Neural cell (in vitro differentiated cells): Measurements from ENCODE around the gene PIP. TPM values are rescaled to one million over a fixed set of nuclear protein-coding genes. Genes with fewer than 3 reads are reported as not detected.
"Not testable (repeated sequence)": the region's sequence is repeated elsewhere in the genome, so short reads cannot be mapped to it uniquely, and the experiment has no call there.

Experiments
- H2AFZ ChIP-seq: fragments of 200-600, 300-800 bp; sonication (generic), shearing (Covaris generic); 2 replicates; pipeline ENCODE4 v1.6.0; 2014; ENCODE audit warnings: low read depth, mild to moderate bottlenecking, antibody characterized with exemption, low read length, moderate library complexity
- H3F3A ChIP-seq: fragments of 200-600 bp; shearing (Covaris generic); 2 replicates; pipeline ENCODE4 v1.6.1; 2016; ENCODE audit warnings: mild to moderate bottlenecking, moderate library complexity, mixed read lengths, antibody characterized with exemption, low read length; ENCODE audit not compliant: insufficient read depth, poor library complexity, severe bottlenecking
- H3K27ac ChIP-seq: fragments of 200-600, 300-800 bp; sonication (generic), shearing (Covaris generic); 2 replicates; pipeline ENCODE4 v1.5.1; 2014; ENCODE audit warnings: mild to moderate bottlenecking, low read length, moderate library complexity
- H3K27me3 ChIP-seq: fragments of 300-800, 200-600 bp; sonication (generic), shearing (Covaris generic); 2 replicates; pipeline ENCODE4 v1.6.0; 2014; ENCODE audit warnings: mild to moderate bottlenecking, low read depth, low read length, moderate library complexity; ENCODE audit not compliant: insufficient read depth
- H3K36me3 ChIP-seq: fragments of 300-800, 200-600 bp; sonication (generic), shearing (Covaris generic); 2 replicates; pipeline ENCODE4 v1.5.1; 2014; ENCODE audit warnings: mild to moderate bottlenecking, antibody characterized with exemption, low read length, moderate library complexity; ENCODE audit not compliant: insufficient read depth
- H3K4me2 ChIP-seq: fragments of 300-800, 200-600 bp; sonication (generic), shearing (Covaris generic); 2 replicates; pipeline ENCODE4 v1.6.0; 2014; ENCODE audit warnings: mild to moderate bottlenecking, low read length
- H3K4me3 ChIP-seq: fragments of 300-800, 200-600 bp; sonication (generic), shearing (Covaris generic); 2 replicates; pipeline ENCODE4 v1.5.1; 2014; ENCODE audit warnings: mild to moderate bottlenecking, low read length, moderate library complexity
- H3K79me2 ChIP-seq: fragments of 200-600 bp; shearing (Covaris generic); replicated peaks from 2 replicates; pipeline ENCODE4 v1.6.0; 2014; ENCODE audit warnings: mild to moderate bottlenecking, low read length, moderate library complexity; ENCODE audit not compliant: insufficient read depth
- H3K9ac ChIP-seq: fragments of 300-800, 200-600 bp; sonication (generic), shearing (Covaris generic); 2 replicates; pipeline ENCODE4 v1.6.1; 2016; ENCODE audit warnings: mild to moderate bottlenecking, low read length, mixed read lengths
- H3K9me2 ChIP-seq: fragments of 200-600 bp; shearing (Covaris generic); 2 replicates; pipeline ENCODE4 v1.6.1; 2016; ENCODE audit warnings: mild to moderate bottlenecking, low read length, mixed read lengths; ENCODE audit not compliant: insufficient read depth
- H3K9me3 ChIP-seq: fragments of 200-600, 300-800 bp; sonication (generic), shearing (Covaris generic); 2 replicates; pipeline ENCODE4 v1.6.1; 2016; ENCODE audit warnings: mild to moderate bottlenecking, mixed run types, low read length, moderate library complexity, mixed read lengths
- H4K20me1 ChIP-seq: fragments of 200-600 bp; shearing (Covaris generic); 2 replicates; pipeline ENCODE4 v1.6.1; 2016; ENCODE audit warnings: mild to moderate bottlenecking, mixed run types; ENCODE audit not compliant: insufficient read depth
- EP300 ChIP-seq: fragments of 450-650 bp; conservative IDR thresholded peaks from 2 replicates; pipeline ENCODE4 v1.6.1; 2014; ENCODE audit warnings: antibody characterized with exemption, mild to moderate bottlenecking, moderate library complexity; ENCODE audit not compliant: poor library complexity, severe bottlenecking
- EZH2 ChIP-seq: fragments of 200-600, 300-800 bp; shearing (Covaris generic), sonication (generic); IDR thresholded peaks from 2 replicates; pipeline ENCODE4 v1.6.1; 2014; ENCODE audit warnings: antibody characterized with exemption, low read length, borderline replicate concordance, mild to moderate bottlenecking; ENCODE audit not compliant: insufficient read depth, poor library complexity, severe bottlenecking
- MXI1 ChIP-seq: fragments of 450-650 bp; conservative IDR thresholded peaks from 2 replicates; pipeline ENCODE4 v1.6.1; 2014; ENCODE audit warnings: antibody characterized with exemption, mild to moderate bottlenecking; ENCODE audit not compliant: poor library complexity, severe bottlenecking
- POLR2AphosphoS5 ChIP-seq: IDR thresholded peaks from 2 replicates; pipeline ENCODE4 v1.6.1; 2012
- RAD21 ChIP-seq: fragments of 450-650 bp; conservative IDR thresholded peaks from 2 replicates; pipeline ENCODE4 v1.6.1; 2014; ENCODE audit warnings: antibody characterized with exemption, mild to moderate bottlenecking, moderate library complexity
- SMC3 ChIP-seq: fragments of 450-650 bp; conservative IDR thresholded peaks from 2 replicates; pipeline ENCODE4 v1.6.1; 2014; ENCODE audit warnings: antibody characterized with exemption, mild to moderate bottlenecking, moderate library complexity; ENCODE audit not compliant: poor library complexity
- TAF1 ChIP-seq: IDR thresholded peaks from 2 replicates; pipeline ENCODE4 v1.6.1; 2012; ENCODE audit warnings: low read depth
- polyA plus RNA-seq: library from polyadenylated mRNA; depleted of rRNA; stranded (reverse); fragments of >200 nt; gene quantifications from 2 replicates; pipeline ENCODE4 v1.2.3, GENCODE V29; 2014
- TF ChIP-seq, protein P1 (sequence below): fragments of 450-650 bp; IDR thresholded peaks from 2 replicates; pipeline ENCODE4 v1.5.1; 2014; ENCODE audit warnings: antibody characterized with exemption, mild to moderate bottlenecking, moderate library complexity; ENCODE audit not compliant: poor library complexity, severe bottlenecking
- TF ChIP-seq, protein P2 (sequence below): IDR thresholded peaks from 2 replicates; pipeline ENCODE4 v1.6.1; 2012; ENCODE audit warnings: borderline replicate concordance

The PIP gene
- polyA plus RNA-seq, 1 donor from 2014 or later: not detected

- Histone ChIP-seq H3K9me2 (no peaks in the 10 kb centered on the region), H3K9ac (no peak overlapping the region), H3K4me3 (no peak overlapping the region), H2AFZ (no peak overlapping the region), H3K27ac (no peak overlapping the region), H4K20me1 (no peaks in the 10 kb centered on the region), H3K79me2 (no peaks in the 10 kb centered on the region), H3K36me3 (no peaks in the 10 kb centered on the region), H3K4me2 (no peak overlapping the region), H3K27me3 (no peaks in the 10 kb centered on the region), H3K9me3 (no peaks in the 10 kb centered on the region), H3F3A (no peaks in the 10 kb centered on the region)
- no peak for TF ChIP-seq RAD21
- TF ChIP-seq, protein P1, sequence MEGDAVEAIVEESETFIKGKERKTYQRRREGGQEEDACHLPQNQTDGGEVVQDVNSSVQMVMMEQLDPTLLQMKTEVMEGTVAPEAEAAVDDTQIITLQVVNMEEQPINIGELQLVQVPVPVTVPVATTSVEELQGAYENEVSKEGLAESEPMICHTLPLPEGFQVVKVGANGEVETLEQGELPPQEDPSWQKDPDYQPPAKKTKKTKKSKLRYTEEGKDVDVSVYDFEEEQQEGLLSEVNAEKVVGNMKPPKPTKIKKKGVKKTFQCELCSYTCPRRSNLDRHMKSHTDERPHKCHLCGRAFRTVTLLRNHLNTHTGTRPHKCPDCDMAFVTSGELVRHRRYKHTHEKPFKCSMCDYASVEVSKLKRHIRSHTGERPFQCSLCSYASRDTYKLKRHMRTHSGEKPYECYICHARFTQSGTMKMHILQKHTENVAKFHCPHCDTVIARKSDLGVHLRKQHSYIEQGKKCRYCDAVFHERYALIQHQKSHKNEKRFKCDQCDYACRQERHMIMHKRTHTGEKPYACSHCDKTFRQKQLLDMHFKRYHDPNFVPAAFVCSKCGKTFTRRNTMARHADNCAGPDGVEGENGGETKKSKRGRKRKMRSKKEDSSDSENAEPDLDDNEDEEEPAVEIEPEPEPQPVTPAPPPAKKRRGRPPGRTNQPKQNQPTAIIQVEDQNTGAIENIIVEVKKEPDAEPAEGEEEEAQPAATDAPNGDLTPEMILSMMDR: no peak
- TF ChIP-seq POLR2AphosphoS5: no peak
- TF ChIP-seq EZH2: no peak
- no peak for TF ChIP-seq TAF1
- TF ChIP-seq MXI1: no peak
- TF ChIP-seq EP300: no peak
- TF ChIP-seq, protein P2, sequence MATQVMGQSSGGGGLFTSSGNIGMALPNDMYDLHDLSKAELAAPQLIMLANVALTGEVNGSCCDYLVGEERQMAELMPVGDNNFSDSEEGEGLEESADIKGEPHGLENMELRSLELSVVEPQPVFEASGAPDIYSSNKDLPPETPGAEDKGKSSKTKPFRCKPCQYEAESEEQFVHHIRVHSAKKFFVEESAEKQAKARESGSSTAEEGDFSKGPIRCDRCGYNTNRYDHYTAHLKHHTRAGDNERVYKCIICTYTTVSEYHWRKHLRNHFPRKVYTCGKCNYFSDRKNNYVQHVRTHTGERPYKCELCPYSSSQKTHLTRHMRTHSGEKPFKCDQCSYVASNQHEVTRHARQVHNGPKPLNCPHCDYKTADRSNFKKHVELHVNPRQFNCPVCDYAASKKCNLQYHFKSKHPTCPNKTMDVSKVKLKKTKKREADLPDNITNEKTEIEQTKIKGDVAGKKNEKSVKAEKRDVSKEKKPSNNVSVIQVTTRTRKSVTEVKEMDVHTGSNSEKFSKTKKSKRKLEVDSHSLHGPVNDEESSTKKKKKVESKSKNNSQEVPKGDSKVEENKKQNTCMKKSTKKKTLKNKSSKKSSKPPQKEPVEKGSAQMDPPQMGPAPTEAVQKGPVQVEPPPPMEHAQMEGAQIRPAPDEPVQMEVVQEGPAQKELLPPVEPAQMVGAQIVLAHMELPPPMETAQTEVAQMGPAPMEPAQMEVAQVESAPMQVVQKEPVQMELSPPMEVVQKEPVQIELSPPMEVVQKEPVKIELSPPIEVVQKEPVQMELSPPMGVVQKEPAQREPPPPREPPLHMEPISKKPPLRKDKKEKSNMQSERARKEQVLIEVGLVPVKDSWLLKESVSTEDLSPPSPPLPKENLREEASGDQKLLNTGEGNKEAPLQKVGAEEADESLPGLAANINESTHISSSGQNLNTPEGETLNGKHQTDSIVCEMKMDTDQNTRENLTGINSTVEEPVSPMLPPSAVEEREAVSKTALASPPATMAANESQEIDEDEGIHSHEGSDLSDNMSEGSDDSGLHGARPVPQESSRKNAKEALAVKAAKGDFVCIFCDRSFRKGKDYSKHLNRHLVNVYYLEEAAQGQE: no peak
- no peak for TF ChIP-seq SMC3
Observed at GRCh38 chr7:143176128-143176527, 44.3 kb downstream of the PIP start.

DNA sequence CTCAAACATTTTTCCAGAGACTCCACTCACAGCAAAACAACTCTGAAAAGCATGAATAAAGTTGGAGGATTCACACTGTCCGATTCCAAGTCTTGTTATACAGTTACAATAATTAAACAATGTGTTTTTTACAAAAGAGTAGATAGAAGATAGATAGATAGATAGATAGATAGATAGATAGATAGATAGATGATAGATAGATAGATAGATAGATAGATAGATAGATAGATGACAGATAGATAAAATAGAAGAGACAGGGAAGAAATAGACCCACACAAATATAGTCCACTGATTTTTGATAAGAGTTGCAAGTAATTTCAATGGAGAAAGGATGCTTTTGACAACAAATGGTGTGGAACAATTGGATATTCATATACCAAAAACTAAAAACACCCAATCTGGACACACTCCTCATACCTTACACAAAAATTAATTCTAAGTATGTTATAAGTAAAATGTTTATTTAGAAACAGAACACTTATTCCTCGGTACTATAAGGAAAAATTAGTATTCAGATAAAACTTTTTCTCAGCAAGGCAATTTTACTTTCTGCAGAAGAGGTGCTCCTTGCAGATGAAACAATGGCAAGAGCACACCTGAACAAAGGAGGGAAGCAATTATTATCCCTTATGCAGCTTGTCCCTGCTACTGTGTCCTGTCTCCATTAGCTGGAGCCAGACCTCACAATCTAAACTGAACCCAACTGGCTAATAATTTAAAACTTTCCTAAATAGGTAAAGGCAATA, 45.7 kb downstream of the PIP start:
- no peak for TF ChIP-seq EP300
- no peak for TF ChIP-seq TAF1
- TF ChIP-seq MXI1: no peak
- TF ChIP-seq, protein P2: no peak
- no peak for TF ChIP-seq RAD21
- no peak for TF ChIP-seq EZH2
- TF ChIP-seq SMC3: no peak
- TF ChIP-seq, protein P1: no peak
- TF ChIP-seq POLR2AphosphoS5: no peak
- Histone ChIP-seq H4K20me1 (no peaks in the 10 kb centered on the region), H3K9me3 (no peaks in the 10 kb centered on the region), H3K4me3 (no peak overlapping the region), H3K9ac (no peak overlapping the region), H3K27me3 (no peaks in the 10 kb centered on the region), H2AFZ (no peak overlapping the region), H3K9me2 (no peaks in the 10 kb centered on the region), H3K36me3 (no peaks in the 10 kb centered on the region), H3K4me2 (no peak overlapping the region), H3F3A (no peaks in the 10 kb centered on the region), H3K79me2 (no peaks in the 10 kb centered on the region), H3K27ac (no peak overlapping the region)

GRCh38 chr7:143180771-143181170, 48.9 kb downstream of the PIP start:
- H3K36me3 ChIP-seq, H3K9me3 ChIP-seq, H3K4me3 ChIP-seq, H3K27me3 ChIP-seq, H3K79me2 ChIP-seq, H4K20me1 ChIP-seq, H3K27ac ChIP-seq, H3F3A ChIP-seq, H3K9me2 ChIP-seq, H3K4me2 ChIP-seq, H3K9ac ChIP-seq, H2AFZ ChIP-seq: not testable (repeated sequence)
